Keratinocyte (primary cell): ENCODE measurements around the gene PLA2G6. TPM values are rescaled to one million over a fixed set of nuclear protein-coding genes. Genes with fewer than 3 reads are reported as not detected.

Experiments
- DNase-seq: peaks from one replicate; pipeline ENCODE4 v3.0.0-alpha.2; 2011; ENCODE audit warnings: low read depth, missing footprints, low spot score
- FAIRE-seq: peaks from 2 replicates; lab custom pipeline; 2011; peaks lifted over from hg19 to GRCh38; lab: Jason Lieb, UNC
- H2AFZ ChIP-seq: 2 replicates; pipeline ENCODE4 v1.6.0; 2012; ENCODE audit warnings: low read length, control low read depth, inconsistent platforms; ENCODE audit not compliant: control insufficient read depth
- H3K27ac ChIP-seq: 2 replicates; pipeline ENCODE4 v1.5.1; 2011; ENCODE audit warnings: low read length; ENCODE audit not compliant: control insufficient read depth, insufficient read depth
- H3K27me3 ChIP-seq: 3 replicates; pipeline ENCODE4 v1.6.0; 2011; ENCODE audit warnings: low read length; ENCODE audit not compliant: control insufficient read depth, insufficient read depth; ENCODE audit errors: extremely low read depth
- H3K36me3 ChIP-seq, 2 experiments: 2 replicates in 1 of 2; 3 replicates in 1 of 2; pipeline ENCODE4 v1.5.1; 2011; ENCODE audit warnings: low read length in 2 of 2, mild to moderate bottlenecking in 1 of 2; ENCODE audit not compliant: control insufficient read depth in 2 of 2, insufficient read depth in 2 of 2; ENCODE audit errors: extremely low read depth in 1 of 2
- H3K4me1 ChIP-seq: 3 replicates; pipeline ENCODE4 v1.5.1; 2011; ENCODE audit warnings: low read length; ENCODE audit not compliant: control insufficient read depth, insufficient read depth; ENCODE audit errors: extremely low read depth
- H3K4me2 ChIP-seq: 3 replicates; pipeline ENCODE4 v1.6.0; 2011; ENCODE audit warnings: low read depth, low read length; ENCODE audit not compliant: control insufficient read depth, insufficient read depth; ENCODE audit errors: extremely low read depth
- H3K4me3 ChIP-seq, 3 experiments: fragments of 200-600 bp in 1 of 3; sonication (generic) in 1 of 3; 2 replicates in 2 of 3; 3 replicates in 1 of 3; pipeline ENCODE4 v1.5.1; 2011 to 2016; ENCODE audit warnings: low read length in 3 of 3, mild to moderate bottlenecking in 3 of 3, control low read depth in 2 of 3, inconsistent platforms in 1 of 3, low read depth in 1 of 3, mixed read lengths in 1 of 3, mixed run types in 1 of 3, moderate library complexity in 1 of 3; ENCODE audit not compliant: control insufficient read depth in 2 of 3, insufficient read depth in 2 of 3; ENCODE audit errors: extremely low read depth in 1 of 3
- H3K79me2 ChIP-seq: 2 replicates; pipeline ENCODE4 v1.6.0; 2012; ENCODE audit warnings: low read length; ENCODE audit not compliant: control insufficient read depth, insufficient read depth
- H3K9ac ChIP-seq: 3 replicates; pipeline ENCODE4 v1.6.0; 2011; ENCODE audit warnings: low read length; ENCODE audit not compliant: control insufficient read depth, insufficient read depth; ENCODE audit errors: extremely low read depth
- H3K9me1 ChIP-seq: 3 replicates; pipeline ENCODE4 v1.6.0; 2011; ENCODE audit warnings: low read length; ENCODE audit not compliant: control insufficient read depth, insufficient read depth; ENCODE audit errors: extremely low read depth
- H3K9me3 ChIP-seq: 2 replicates; pipeline ENCODE4 v1.5.1; 2012; ENCODE audit warnings: low read depth, low read length; ENCODE audit not compliant: control insufficient read depth
- H4K20me1 ChIP-seq: 3 replicates; pipeline ENCODE4 v1.6.0; 2011; ENCODE audit warnings: low read length; ENCODE audit not compliant: control insufficient read depth, insufficient read depth; ENCODE audit errors: extremely low read depth
- EZH2 ChIP-seq: IDR thresholded peaks from one replicate; pipeline ENCODE4 v1.6.1; 2012; ENCODE audit warnings: inconsistent platforms, mild to moderate bottlenecking, low read length, moderate library complexity
- dilution Hi-C: fragments of 300-500 bp; cut with MboI; formaldehyde crosslinking; loops from one replicate; pipeline ENCODE4 v1.7.0; 2020; ENCODE audit warnings: low sequenced_read_pairs; ENCODE audit not compliant: extremely low pct_ligation_motif_present
- polyA plus RNA-seq, 5 experiments: library from polyadenylated mRNA; depleted of rRNA in 3 of 5; stranded (reverse) in 3 of 5; stranded (forward) in 1 of 5; unstranded in 1 of 5; fragments of >200 nt; gene quantifications; 1 replicate in 1 of 5; 2 replicates in 3 of 5; 3 replicates in 1 of 5; pipeline versions ENCODE4 v1.2.1 to v1.2.3, GENCODE V29; 2011 to 2012; ENCODE audit warnings: missing spikeins in 2 of 5, low read depth in 1 of 5, low replicate concordance in 1 of 5
- TF ChIP-seq, protein P1 (sequence below), 3 experiments: IDR thresholded peaks in 1 of 3; conservative IDR thresholded peaks in 1 of 3; optimal IDR thresholded peaks in 1 of 3; 2 replicates in 2 of 3; 3 replicates in 1 of 3; pipeline versions ENCODE3 to v1.5.1; 2011; ENCODE audit warnings: low read length in 3 of 3, mild to moderate bottlenecking in 3 of 3, moderate library complexity in 2 of 3, control low read depth in 1 of 3, inconsistent platforms in 1 of 3; ENCODE audit not compliant: insufficient read depth in 2 of 3; ENCODE audit errors: extremely low read depth in 1 of 3

Gene PLA2G6
- polyA plus RNA-seq, 1 donor (not counting 4 experiments of a cell fraction or from before 2014, with no cell fraction given), result 5.2 TPM

DNA sequence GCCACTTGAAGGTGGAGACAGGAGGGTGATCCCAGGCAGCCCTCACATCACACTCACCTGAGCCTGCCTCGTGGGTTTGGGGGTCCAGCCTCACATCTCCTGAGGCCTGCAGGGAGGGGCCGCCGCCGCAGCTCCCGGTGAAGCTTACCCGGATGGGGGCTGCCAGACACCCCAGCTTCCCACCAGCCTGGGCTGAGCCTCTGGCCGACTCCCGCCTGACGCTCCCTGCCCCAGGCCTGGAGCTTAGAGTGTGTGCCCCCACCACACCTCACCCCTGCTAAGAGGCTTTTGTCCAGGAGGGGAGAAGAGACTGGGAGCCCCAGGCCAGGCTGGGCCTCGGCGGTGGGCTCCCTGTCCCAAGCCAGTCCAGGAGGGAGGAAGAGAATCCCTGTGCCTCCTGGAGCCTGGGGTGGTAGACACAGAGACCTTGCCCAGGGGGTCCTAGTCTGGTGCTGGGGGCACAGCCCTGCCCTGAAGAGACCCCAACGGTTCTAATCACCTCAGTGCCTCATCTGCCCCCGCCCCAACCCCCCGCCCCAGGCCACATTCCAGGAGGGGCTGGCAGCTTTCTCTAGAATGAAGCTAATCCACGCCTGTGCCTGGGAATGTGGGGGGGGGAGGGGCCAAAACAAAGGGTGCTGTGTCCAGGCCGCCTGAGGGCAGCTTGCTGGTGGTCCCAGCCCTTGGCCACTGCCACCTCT, 97.5 kb downstream of the PLA2G6 start, which contains the start of gene SLC16A8:
TSS of gene SLC16A8 (minus strand) at position 254 of the 701 bp plus-strand sequence. CDS start 1,311 bp downstream, outside the sequence.
- Histone ChIP-seq H3K36me3 (no peaks in the 10 kb centered on the region), H3K4me3 (no peak within 1 kb of the TSS), H3K4me1 (peaks cover 3% of the 10 kb centered on the region), H2AFZ (no peak within 1 kb of the TSS), H3K4me2 (no peak within 1 kb of the TSS), H3K27me3 (peaks cover 29% of the 10 kb centered on the region), H3K9me1 (no peaks in the 10 kb centered on the region), H4K20me1 (no peaks in the 10 kb centered on the region), H3K27ac (no peak within 1 kb of the TSS), H3K9me3 (no peaks in the 10 kb centered on the region), H3K9ac (no peak within 1 kb of the TSS), H3K79me2 (no peaks in the 10 kb centered on the region)
- TF ChIP-seq EZH2, result no peak
- TF ChIP-seq, protein P1, sequence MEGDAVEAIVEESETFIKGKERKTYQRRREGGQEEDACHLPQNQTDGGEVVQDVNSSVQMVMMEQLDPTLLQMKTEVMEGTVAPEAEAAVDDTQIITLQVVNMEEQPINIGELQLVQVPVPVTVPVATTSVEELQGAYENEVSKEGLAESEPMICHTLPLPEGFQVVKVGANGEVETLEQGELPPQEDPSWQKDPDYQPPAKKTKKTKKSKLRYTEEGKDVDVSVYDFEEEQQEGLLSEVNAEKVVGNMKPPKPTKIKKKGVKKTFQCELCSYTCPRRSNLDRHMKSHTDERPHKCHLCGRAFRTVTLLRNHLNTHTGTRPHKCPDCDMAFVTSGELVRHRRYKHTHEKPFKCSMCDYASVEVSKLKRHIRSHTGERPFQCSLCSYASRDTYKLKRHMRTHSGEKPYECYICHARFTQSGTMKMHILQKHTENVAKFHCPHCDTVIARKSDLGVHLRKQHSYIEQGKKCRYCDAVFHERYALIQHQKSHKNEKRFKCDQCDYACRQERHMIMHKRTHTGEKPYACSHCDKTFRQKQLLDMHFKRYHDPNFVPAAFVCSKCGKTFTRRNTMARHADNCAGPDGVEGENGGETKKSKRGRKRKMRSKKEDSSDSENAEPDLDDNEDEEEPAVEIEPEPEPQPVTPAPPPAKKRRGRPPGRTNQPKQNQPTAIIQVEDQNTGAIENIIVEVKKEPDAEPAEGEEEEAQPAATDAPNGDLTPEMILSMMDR (optimal IDR thresholded peaks at IDR 0.05 in 1 of 3, IDR thresholded peaks at IDR 0.05 in 1 of 3, conservative IDR thresholded peaks at IDR 0.05 in 1 of 3; ENCODE audit: extremely low read depth in 1 of 3, insufficient read depth in 2 of 3, low read length in 3 of 3), result no peak
- DNase-seq (no peak), FAIRE-seq (no peak)
- dilution Hi-C loops, result no loop called here

DNA sequence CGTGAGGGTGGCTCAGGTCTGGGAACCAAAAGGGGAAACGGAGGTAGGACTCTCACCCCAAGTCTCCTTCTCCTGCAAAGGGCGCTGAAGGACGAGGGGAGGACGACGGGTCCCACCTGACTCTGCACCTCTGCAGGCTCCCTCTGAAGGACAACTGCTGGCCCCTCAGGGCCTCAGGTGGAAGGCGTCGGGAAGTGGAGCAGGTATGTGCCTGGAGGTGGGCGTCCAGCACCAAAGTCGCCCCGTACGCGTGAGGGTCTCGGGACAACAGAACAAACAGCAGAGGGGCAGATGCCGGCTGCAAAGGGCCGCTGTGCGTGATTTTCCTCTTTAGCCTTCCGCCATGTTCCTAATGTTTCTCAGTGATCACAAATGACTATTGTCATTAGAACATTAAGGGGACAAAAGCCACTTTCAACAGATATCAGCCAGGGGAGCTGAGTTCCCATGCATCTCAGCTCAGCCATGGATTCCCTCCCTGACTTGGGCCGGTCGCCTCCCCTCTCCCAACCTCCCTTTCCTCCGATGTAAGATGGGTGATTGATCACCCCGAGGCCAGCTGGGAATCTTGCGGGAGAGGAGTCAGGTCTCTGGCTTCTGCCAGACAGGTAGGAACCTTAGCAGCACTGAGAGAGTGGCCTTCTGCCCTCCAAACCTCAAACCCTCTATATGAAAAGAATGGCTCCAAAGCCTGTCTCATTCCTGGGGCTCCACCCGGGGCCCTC, 98.5 kb downstream of the PLA2G6 start:
- no peaks in the 10 kb centered on the region for H3K9me1 ChIP-seq
- no peaks in the 10 kb centered on the region for H3K9me3 ChIP-seq
- H3K79me2 ChIP-seq, result no peaks in the 10 kb centered on the region
- no peak overlapping the region for H3K27ac ChIP-seq
- no peaks in the 10 kb centered on the region for H4K20me1 ChIP-seq
- dilution Hi-C loops, result no loop called here
- DNase-seq, result no peak
- TF ChIP-seq, protein P1 (optimal IDR thresholded peaks at IDR 0.05 in 1 of 3, IDR thresholded peaks at IDR 0.05 in 1 of 3, conservative IDR thresholded peaks at IDR 0.05 in 1 of 3; ENCODE audit: extremely low read depth in 1 of 3, insufficient read depth in 2 of 3, low read length in 3 of 3), result no peak
- TF ChIP-seq EZH2, result no peak
- no peak overlapping the region for H2AFZ ChIP-seq
- no peak overlapping the region for H3K4me2 ChIP-seq
- FAIRE-seq, result no peak
- H3K36me3 ChIP-seq, result no peaks in the 10 kb centered on the region
- no peak overlapping the region for H3K9ac ChIP-seq
- H3K4me1 ChIP-seq, result no peaks in the 10 kb centered on the region
- H3K4me3 ChIP-seq, result no peak overlapping the region
- H3K27me3 ChIP-seq, result peaks cover 29% of the 10 kb centered on the region
